COLO829 (cell line): Measurements from ENCODE around the gene CLK4.
"Not testable (repeated sequence)": the region's sequence is repeated elsewhere in the genome, so short reads cannot be mapped to it uniquely, and the experiment has no call there.

Experiments
- DNase-seq: peaks from one replicate; pipeline ENCODE4 v3.0.0; 2012; ENCODE audit warnings: low spot score

Gene CLK4

DNA sequence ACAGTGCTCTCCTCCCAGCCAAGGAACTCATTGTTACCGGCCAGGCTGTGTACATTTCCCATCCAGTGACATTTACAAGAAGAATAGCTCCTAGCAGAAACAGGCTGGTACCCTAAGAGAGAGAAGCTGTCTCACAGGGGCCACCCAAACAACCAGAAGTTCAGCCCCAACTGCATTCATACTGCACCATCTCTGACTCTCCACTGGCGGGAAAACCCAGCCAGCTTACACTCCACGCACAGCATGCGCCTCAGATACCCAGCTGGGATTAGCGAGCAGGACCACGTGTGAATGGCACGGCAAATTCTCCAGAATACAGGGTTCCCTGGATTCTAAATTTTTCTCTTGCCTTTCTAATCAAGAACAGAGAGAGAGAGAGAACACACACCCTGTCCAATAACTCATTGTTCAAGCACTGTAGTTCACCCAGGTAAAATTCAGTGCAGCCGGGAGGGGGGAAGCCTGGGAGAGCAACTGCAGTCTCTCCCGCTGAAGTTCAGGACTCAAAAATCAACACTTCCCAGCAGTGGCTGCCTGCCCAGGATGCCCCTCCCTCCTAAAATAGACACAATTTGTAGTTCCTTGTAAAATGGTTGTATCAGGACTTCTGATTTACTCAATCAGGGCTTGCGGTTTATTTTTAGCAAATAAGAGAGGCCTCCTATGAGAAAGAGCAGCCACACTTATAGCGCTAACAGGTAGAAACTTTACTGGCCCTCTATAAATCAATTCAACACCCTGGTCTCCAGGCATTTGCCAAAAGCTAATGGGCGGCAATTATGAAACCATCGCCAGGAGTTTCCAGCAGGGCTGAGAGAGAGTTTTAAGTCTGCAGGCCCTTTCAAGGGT is 38.9 kb downstream of the CLK4 start:
- DNase-seq, result no peak

DNA sequence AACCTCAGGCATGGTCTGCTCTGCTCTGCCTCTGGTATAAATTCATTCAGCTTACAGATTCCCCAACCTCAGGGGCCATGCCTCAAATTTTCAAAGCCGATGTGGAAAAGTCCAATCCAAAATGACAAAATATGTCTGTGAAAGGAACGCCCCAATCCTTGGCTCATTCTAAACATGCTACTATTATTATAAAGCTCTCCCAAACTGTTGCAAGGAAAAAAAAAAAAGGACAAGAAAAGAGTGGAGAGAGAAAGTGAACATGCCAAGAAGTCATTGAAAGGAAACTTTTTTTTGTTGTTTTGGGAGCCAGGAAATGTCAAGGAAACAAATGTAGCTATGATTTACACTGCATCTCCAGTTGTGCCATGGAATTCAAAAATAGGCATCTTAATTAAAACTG is 40.5 kb downstream of the CLK4 start:
- DNase-seq, result no peak

DNA sequence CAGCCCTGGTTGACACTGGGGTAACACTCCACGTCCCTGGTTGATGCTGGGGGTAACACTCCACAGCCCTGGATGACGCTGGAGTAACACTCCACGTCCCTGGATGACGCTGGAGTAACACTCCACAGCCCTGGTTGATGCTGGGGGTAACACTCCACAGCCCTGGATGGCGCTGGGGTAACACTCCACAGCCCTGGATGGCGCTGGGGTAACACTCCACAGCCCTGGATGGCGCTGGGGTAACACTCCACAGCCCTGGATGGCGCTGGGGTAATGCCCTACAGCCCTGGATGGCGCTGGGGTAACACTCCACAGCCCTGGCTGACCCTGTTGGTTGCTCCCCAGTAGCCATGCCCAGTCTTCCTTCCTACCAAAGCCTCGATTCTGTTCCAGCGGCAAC is 41.4 kb downstream of the CLK4 start:
- DNase-seq, result not testable (repeated sequence)

GRCh38 chr5:178583279-178583678 is 43.6 kb downstream of the CLK4 start:
- DNase-seq, result no peak

GRCh38 chr5:178582291-178582690 is 44.6 kb downstream of the CLK4 start:
- DNase-seq, result no peak

DNA sequence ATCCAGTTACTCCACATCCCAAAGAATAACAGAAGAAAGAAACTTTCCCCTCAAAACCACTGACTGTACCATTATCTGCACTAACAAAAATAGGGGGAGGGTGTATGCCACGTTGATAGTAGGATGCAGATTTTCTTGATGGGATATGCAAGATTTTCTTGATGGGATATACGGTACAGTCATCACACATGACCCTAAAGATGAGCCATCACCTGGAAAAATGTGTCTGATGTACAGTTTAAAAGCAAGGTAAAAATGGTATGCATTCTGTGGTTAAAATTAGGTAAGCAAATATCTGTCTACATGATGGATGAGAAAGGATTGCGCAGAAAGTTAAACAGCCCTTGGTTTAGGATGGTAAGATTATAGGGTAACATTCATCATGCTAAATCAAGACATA is 45.2 kb downstream of the CLK4 start:
- DNase-seq, result no peak

DNA sequence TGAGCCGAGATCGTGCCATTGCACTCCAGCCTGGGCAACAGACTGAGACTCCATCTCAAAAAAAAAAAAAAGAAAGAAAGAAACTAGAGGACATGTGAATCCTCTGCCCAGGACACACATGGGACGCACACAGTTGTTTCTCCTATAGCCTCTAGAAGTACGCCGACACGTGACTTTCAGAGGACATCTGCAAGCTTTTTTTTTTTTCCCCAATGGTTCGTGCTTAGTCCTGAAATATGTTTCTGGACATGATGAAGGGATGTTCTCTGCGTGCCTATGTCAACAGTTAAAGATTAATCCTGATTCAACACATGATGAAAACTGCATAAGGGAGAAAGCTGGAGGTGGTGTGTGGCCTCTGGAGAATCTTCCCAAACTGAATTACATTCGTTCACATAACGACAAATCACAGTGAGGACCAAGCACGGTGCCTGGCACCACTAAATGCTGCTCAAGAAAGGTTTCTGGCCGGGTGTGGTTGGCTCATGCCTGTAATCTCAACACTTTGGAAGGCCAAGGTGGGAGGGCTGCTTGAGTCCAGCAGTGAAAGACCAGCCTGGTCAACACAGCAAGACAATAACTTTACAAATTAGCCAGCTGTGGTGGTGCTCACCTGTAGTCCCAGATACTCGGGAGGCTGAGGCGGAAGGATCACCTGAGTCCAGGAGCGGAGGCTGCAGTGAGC is 46.4 kb downstream of the CLK4 start:
- no peak for DNase-seq

- no peak for DNase-seq
These were observed 48.9 kb downstream of the CLK4 start for GRCh38 chr5:178577944-178578343.

GRCh38 chr5:178577376-178577839 is 49.4 kb downstream of the CLK4 start:
- no peak for DNase-seq

DNA sequence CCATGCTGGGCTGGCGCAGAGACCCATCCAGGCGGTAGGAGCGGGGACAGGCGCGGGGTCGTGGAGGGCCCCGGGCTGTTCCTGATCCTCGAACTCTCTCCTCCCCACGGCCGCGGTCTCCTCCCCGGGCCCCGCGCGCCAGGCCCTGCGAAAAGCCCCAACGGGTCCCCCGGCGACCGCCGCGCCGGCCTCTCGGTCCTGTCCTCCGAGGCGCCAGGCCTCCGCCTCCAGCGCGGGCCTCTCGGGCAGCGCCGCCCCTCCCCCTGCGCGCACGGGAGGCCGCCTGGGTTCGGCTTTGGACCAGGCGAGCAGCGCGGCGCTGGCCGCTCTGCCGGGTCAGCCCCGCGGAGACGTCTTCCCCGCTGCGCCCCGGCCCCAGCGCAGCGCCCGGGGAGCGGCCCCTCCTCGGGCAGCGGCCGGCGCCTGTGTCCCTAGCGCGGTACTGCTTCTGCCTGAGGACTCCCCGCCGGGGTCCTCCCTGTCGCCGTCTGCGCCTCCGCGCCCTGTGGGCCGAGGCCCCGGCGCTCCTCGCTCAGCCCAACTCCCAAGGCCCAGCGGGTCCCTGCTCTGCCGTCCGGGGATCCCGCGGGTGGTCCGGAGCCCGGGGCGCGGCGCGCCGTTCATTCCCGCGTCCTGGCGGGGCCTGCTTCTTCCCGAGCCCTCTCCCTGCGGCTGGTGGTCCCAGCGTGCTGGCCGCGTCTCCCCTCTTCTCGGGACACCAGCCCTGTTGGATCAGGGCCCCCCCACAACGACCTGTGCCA is 50.1 kb downstream of the CLK4 start:
- DNase-seq, result no peak

DNA sequence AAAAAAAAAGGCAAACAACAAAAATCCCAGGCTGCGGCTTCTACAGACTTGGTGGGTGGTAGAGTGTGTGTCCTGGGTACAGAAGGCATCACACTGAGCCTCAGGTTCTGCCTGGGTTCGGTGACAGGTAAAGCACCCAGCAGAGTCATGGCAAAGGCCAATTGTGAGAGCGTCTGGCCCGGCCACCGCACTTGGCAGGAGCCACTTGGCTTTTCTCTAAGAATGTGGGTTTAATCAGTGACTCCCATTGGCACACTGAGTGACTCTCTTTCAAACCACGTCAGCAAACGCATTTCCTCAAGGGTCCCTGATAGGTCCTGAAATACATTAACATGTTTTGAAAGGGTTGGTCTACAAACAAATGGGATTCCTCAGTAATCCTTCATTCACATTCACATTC is 53.6 kb downstream of the CLK4 start:
- no peak for DNase-seq

GRCh38 chr5:178572617-178573016 is 54.2 kb downstream of the CLK4 start:
- DNase-seq, result no peak

DNA sequence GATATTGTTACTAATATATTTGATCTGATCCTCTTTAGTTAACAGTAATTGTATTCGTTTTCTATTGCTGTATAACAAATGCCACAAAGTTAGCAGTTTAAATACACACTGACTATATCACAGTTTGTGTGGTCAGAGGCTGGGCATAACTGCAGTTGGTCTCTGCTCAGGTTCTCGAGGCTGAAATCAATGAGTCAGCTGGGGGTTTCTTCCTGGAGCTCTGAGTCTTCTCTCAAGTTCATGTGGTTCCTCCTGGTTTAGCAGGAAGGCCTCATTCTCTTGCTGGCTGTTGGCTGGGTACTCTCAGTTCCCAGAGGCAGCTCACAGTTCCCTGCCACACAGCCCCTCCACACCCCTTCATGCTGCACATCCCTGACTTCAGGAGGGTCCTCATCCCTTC is 57.4 kb downstream of the CLK4 start:
- DNase-seq, result no peak

DNA sequence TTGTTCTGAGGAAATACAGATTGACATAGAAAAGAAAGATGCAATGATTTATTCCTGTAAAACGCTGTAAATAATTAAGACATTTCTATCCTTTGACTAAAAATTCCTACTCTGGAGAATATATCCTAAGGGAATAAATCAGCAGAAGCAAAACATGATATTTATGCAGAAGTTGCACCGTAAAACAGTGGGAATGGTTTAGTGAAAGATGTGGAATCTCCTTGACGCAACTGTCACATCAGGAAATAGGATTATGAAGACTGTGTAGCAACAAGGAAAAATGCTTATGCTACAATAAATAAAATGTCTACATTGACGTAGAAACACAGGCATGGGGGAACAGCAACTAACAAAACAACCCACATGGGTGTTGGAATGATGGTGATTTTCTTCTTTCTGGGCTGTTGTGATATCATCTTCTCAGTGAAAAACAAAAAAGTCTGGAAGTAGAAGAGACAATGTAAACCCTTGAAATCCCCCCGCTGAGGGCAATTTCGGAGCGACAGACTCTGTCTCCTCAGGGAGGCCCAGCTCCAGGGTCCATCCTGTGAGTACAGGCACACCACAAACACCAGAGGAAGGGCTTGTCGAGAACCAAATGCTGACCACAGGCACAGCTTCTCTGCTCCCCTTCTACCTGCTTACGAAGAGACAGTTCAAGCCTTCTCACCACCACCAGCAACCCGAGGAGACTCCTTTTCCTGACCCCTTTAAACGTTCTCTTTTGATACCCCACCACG is 61.9 kb downstream of the CLK4 start:
- no peak for DNase-seq

DNA sequence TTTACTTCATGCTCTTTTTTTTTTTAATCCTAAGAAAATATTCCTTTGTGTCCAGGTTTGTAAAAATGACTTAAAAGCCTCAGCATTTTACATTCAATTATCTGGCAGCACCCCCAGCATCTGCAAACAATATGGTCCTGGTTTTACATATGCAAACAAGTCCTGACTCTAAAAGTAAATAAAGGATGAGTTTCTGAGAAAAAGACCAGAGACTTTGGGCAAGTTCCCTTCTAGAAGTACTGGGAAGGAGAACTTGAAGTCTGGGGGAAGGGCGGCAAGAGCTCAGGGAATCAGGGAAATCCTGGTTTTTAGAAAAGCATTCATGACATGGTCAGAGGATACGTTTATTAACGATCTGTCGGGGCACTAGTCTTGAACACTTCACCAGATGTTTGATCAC is 62.5 kb downstream of the CLK4 start:
- no peak for DNase-seq

DNA sequence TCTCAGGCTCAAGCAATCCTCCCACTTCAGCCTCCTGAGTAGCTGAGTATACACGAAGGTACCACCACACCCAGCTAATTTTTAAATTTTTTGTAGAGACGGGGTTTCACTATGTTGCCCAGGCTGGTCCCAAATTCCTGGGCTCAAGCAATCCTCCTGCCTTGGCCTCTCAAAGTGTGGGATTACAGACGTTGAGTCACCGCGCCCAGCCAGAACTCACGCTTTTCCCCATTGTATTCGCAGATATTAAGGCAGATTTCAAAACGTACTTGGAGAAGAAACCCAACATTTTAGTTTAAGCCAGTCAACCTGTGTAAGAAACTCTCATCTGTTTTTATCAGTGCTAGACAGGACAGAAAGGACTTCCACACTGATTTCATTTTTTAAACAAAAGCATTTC is 63.2 kb downstream of the CLK4 start:
- no peak for DNase-seq

DNA sequence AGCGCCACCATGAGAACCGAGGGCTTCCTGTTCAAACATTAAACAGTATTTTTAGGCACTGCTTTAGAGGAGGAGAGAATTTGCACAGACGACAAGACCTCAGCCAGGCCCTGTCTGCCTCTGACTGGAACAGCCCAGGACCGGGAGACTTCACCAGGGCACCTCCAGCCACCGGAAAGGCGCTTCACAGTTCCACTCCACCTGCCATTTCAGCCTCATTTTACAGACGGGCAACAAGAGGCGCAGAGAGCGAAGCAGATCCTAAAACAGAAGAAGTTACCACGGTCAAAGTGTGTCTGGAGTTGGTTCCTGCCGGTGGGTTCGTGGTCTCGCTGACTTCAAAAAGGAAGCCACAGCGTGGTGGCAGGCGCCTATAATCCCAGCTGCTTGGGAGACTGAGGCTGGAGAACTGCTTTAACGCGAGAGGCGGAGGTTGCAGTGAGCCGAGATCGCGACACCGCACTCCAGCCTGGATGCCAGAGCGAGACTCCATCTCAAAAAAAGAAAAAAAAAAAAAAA is 65.0 kb downstream of the CLK4 start:
- DNase-seq, result no peak

DNA sequence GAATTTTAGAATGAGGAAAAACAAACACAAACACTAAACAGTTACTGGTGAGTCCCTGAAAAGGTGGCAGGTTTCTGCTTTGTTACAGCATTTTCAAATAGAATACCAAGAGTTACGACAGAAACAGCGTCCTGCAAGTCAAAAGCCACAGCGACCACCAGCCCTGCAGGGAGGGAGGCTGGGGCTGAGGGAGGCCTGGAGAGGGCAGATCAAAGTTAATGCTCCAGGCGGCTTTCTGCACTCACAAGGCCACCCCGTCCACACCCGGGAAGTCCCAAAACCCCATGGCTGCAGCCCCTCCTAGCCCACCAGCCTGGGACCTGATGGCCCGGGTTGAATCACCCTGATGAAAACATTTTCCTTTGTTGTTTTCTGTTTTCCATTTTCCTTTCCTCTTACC is 65.9 kb downstream of the CLK4 start:
- no peak for DNase-seq

DNA sequence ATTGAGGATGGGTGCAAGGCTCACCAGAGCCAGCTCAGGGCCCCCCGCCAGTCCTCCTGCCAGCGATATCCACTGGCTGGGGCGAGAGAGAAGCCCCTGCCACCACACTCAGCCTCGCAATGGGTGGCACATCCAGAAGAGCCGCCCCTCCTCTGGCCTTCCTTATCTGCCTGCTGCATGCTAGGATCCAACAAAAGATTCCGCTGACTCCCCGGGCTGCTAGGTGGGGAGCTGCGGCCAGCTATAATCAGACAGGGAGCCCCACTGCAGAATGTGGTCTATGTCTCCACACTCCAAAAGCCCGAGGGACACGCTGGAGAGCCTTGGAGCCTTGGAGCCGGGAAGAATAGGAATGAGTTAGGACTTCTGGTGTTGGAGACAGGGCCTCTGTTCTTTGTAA is 69.4 kb downstream of the CLK4 start:
- no peak for DNase-seq

DNA sequence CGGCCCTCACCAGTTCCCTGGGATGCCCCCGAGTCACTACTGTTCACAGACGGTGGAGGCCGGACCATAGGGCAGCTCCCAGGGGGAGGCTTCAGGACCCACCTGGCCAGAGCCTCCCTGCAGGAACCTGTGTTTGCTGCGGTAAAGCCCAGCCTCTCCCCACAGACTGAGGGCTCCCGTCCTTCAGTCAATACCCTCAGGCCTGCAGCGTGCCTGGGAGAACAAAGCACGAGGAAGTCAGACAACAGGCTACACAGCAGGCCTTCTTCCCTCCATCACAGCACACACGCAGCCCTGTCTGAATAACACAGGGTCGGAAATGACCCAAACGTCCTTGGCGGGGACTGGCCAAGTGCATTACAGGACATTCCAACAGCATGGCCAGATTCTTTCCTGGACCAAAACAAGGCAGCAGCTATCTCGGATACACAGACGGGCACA is 71.1 kb downstream of the CLK4 start:
- DNase-seq, result no peak

DNA sequence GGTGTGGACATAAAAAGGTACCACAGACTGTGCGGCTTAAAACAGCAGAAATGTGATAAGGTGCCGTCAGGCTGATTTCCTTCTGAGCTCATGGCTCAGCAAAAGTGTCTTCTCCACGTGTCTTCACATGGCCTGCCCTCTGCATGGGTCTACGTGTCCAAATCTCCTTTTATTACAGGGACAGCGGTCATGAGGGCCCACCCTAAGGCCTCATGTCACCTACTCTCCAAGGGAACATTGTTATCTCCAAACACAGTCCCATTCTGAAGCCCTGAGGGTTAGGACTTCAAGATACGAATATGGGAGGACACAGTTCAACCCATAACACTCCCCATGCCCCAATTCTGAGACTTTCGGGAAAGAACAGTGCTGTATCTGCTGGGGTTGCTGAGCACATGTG is 71.8 kb downstream of the CLK4 start:
- DNase-seq, result no peak

DNA sequence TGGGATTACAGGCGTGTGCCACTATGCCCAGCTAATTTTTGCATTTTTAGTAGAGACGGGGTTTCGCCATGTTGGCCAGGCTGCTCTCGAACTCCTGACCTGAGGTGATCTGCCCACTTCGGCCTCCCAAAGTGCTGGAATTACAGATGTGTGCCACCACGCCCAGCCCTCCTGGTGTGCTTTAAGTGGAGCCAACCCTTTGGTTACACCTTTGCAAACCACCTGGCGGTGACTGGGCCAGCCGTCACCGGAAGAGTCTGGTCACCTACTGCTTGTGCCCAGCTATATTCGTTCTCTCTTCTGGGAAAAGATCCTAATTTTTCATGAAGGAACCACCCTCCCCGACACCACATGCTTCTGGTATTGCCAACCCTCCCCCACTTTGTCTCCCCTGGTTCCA is 72.5 kb downstream of the CLK4 start:
- DNase-seq, result no peak
